GM15510 (cell line): ENCODE measurements around the gene SPRY2.
A peak's percentile ranks its signal among the peaks of the same experiment; 100 is the strongest.

Source experiments
- POLR2A ChIP-seq: IDR thresholded peaks from 3 replicates; pipeline ENCODE4 v1.6.1; 2011; ENCODE audit warnings: borderline replicate concordance; ENCODE audit not compliant: insufficient read length; ENCODE audit errors: extremely low read depth

The SPRY2 gene, protein sequence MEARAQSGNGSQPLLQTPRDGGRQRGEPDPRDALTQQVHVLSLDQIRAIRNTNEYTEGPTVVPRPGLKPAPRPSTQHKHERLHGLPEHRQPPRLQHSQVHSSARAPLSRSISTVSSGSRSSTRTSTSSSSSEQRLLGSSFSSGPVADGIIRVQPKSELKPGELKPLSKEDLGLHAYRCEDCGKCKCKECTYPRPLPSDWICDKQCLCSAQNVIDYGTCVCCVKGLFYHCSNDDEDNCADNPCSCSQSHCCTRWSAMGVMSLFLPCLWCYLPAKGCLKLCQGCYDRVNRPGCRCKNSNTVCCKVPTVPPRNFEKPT

DNA sequence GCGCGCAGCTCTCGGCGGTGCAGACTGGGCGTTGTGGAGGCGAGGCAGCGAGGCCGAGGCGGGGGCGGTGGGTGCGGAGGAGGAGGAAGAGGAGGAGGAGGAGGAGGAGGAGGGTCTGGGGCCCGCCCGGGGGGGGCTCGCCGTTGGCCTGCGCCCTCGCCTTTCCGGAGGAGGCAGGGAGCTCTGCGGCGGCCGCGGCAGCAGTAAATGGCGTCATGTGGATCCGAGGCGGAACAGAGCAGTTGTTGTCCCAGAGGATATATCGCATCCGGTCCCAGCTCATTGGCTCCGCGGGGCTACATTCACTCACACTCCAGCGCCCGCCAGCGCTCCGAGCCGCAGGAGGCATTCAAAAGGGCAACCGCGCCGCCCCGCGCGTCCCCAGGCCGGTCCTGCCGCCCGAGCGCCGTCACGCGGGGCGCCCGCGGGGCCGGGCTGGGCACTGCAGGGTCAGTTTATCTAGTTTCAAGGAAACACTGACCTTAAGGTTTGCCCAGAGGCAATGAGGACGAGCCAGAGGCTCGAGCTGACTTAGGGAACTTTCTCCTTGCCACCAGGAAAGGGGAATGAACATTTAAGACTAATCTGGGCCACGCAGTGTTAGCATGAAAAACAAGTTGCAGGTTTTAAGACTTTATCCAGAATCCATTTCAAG, at the start of gene SPRY2:
TSS of gene SPRY2 (minus strand) at position 26 of the 655 bp plus-strand sequence. CDS start 3,421 bp downstream, outside the sequence.
- peak; percentile 44 for TF ChIP-seq POLR2A

DNA sequence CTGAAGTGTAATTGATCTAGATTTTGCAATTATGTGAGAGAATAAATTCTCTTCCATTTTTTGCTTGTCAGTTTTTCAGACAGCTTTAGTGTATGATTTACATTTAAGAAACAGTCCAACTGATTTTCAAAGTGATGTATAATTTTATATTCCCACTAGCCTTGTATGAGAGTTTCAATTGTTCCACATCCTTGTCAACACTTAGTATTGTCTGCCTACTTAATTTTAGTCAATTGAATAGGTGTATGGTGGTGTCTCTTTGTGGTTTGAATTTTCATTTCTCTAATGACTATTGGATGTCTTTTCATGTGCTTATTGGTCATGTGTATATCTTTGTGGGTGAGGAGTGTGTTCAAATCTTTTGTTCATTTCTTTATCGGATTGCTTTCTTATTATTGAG, 49.4 kb upstream of the SPRY2 start:
- TF ChIP-seq POLR2A: no peak

DNA sequence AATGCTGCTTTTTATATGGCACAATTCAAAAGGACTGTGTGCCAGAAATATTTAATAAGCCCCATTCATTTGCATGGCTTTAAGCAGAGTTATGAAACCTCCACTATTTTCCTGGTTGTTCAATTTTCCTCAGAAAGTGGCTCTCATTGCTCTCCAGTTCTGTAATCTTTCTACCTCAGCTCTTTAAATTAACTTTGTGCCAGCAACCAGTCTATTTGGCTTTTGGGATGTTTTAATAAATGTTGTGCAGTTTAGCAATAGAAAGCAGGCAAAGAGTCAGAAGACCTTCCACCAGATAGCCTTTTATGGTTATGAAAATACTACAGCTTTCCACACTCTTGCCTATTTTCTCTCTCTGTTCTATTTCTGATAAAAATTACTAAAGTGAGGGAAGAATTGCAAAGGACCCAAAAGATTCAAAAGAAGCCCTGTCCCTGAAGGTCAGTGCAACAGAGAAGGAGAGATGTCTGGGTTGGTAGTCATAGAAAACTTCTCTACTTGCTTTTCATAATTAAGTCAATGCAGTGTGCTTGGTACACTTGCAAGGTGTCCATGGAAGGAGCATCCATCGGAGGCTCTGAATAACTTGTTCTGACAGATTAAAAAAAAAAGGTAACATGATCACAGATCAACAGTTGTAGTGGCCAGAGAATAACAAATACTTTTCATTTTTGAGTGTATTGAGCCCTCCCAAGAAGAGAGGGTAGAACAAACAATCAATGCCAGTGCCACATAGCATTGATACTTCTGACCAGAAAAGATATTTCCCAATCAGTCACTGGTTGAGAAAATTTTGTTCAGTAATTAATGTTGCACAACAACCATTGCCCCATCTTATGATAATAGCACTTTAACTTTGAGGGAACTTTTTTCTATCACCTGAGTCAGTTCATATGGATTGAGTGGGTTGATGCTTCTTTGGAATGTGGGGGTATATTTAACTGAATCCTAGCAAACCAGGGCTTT, 48.4 kb upstream of the SPRY2 start:
- TF ChIP-seq POLR2A: no peak

DNA sequence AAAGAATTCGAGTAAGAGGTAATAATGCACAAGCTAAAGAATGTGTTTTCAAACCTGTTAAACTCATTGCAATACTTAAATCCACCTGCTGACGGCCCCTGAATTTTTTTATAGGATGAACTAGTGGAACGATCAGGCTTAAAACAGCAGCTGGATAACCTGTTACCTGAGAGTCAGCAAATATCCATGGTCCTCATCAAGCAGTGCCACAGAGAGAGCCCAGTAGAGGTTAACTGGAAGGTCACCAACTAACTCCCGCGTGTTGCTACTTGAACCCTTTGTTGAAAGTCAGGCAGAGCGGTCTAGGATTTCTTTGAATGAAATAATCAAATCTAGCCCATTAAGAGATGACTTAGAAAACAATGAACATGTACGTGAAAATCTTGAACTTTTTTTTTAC, 47.6 kb upstream of the SPRY2 start:
- TF ChIP-seq POLR2A: no peak

DNA sequence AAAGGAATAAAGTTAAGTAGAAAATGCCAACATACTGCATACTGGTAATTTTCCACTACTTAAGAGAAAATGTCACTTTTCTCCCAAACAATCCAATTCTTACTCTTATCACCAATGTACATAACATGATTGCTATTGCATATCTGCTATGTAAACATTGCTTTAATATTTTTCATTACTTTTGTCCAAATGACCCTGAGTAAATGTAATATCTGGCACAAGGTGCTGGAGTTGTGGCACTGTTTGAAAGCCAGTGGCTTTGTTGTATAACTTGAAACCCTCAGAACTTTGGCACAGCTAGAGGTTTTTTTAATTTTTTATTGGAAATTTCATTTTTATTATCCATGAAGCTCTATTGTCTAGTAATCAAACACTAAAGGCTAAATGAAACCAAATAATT, 45.7 kb upstream of the SPRY2 start:
- TF ChIP-seq POLR2A: no peak

DNA sequence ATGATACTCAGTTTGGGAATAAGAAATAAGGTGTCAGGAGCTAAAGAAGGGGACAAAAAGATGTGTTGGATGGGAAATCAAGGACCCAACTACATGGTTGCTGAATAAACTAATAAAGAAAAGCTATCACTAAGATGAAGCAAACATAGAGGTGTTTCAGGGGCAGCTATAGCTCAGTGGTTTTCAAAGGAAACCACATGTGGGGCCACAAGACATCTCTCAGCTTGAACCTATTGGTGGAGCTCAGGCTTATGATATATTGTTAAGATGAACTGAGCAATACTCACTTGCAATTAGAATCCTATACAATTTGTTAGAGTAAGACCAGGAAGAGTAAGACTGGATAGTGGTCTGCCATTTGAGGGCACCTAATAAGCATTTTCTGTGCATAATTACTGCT, 45.1 kb upstream of the SPRY2 start:
- TF ChIP-seq POLR2A: no peak

DNA sequence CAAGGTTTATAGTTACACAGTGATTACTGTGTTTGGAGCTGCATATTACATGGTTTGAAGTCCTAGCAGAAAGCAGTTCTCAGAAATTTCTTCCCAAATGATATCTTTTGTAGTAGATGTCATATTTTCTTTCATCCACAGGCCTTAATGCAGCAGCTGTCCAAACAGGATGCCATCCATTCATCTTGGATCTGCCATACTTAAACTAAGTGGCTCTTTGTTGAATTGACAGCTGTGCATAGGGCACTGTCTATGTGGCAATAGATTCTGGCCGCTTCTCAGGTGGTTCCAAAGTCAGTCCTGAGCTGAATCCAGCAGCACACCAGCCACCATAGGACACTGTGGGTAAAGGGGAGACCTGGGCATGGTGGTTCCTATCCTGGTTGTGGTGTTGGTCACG, 41.6 kb upstream of the SPRY2 start:
- no peak for TF ChIP-seq POLR2A

DNA sequence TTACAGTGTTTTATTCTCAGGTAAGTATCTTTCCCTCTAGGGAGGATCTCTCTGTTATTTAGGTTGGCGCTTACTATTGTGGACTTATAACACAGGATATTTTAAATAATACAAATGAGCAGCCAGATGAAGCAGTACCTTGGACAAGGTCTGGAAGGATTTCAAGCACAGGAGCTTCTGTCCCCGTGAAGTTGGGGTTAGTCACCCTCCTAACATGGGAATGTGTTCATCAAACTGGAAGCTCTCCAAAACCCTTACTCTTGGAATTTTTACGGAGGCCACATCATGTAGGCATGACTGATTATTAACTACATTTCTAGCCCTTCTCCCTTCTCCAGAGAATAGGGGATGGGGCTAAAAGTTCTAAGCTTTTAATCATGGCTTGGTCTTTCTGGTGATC, 38.3 kb upstream of the SPRY2 start:
- no peak for TF ChIP-seq POLR2A

DNA sequence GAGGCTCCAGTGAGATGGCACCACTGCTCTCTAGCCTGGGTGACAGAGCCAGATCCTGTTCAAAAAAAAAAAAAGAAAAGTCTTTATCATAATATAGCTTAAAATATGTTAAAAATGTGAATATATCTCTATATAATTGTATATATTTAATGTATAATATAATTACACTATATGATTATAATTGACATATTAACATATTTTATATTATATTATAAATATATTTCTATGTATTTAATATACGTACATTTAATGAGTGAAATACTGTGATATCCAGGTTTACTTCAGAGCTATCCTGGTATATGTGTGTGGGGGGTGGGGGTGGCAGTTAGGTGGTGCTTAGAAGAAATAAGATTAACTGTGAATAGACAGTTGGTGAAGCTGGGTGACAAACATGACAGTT, 35.6 kb upstream of the SPRY2 start:
- TF ChIP-seq POLR2A: no peak

DNA sequence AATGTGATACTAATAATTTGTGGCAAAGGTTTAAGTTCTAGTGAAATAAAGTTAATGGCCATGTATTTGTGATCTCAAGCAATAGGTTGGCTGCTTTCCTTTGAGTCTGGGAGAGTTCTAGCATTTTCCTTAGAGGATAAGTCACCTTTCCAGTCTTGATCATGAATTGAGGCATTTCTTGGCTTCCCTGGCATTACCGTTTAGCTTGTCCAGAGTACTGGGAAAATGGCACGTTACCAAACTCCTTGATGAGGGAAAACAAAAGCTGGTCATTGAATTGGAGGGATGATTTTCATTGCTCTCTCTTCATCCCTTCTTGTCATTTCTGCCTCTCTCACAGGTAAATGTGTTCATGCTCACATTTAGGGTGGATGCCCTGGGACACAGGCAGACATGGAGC, 34.0 kb upstream of the SPRY2 start:
- TF ChIP-seq POLR2A: no peak

DNA sequence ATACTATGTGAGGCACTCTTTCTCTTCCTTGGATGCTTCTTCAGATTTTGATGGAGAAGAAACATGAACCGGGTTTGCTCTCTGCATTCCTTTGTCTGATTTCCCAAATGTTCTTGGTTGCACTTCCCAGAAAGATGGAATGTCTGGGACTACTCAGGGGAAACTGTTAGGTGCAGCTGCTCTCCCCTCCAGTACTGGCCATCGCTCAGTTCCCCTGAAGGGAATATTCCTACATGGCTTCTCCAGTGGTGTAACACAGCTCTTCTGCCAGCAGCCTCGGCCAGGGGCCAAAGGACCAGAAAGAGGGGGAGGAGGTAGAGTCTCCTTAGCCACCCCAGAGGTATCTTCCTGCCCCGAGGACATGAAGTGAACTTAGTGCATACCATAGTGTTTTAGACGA, 33.5 kb upstream of the SPRY2 start:
- TF ChIP-seq POLR2A: no peak

DNA sequence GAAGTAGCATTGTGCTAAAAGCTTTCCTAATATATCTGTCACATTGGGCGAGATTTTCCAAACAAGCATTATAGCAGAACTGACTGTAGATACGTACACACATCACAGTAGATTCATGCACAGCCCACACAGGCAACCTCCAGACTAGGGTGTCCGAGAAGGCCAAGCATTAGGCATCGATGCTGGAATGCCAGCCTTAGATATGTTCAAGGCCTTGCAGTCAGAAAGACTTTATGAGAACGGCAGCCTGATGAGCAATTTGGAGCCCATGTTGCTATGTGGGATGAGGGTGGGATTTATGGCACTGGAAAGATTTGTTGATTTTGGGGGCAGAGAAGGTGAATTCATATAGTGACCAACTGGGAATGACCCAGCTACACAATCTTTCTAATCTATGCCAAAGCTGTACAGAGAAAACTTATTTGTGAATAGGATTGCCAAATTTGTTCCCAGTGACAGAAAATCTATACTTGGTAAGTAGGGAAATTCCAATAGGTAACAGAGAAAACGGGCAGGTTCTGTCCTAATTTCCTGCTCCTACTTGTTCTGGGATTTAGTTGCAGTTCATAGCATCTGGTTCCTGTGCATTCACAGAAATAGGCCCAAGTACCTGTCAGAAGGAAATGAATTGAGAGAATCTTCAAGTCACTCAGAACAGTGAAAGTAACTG, 31.0 kb upstream of the SPRY2 start:
- TF ChIP-seq POLR2A: no peak

DNA sequence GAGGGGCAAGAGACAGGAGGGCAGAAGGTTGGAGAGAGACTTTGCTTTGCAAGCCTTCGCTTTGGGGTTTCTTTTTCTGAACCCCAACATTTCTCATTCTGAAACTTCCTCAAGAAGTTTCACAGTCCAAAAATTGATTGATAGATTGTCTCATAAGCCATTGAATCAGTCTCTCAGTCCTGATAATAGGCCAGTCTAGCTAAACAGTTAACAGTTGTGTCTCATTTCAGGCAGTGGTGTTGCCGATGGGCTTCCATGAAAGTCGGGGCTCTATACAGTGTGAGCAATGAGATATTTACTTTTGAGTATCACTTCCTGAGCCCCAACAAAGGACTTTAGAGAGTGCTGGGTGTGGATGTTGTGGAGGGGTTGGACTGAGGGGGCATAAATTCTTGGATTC, 26.5 kb upstream of the SPRY2 start:
- TF ChIP-seq POLR2A: no peak

DNA sequence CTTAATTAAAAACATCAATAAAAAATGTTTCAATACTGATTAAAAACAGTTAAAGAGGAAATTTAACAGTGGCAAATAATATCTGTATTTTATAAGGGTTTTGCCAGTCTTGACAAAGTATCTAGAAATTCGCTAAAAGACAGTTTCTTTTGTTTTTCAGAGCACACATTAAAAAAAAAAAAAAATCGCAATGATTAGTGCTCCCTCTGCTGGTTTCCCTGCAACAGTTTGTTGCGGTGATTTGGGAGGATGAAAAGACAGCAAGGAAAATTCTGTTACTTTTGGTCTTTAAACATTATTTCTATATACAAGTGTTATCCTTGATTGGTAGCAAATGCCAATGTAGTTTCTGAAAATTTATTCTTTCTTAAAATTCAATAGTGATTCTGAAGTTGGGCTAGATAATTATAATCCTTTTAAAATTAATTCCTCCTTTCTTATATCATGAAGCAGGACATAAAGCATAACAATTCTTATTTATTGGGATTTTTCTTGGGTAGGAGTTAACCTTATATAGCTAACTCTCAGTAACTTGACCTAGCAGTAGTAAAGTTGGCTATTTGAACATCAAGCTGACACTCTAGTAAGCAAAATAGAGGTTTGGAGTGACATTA, 23.1 kb upstream of the SPRY2 start:
- TF ChIP-seq POLR2A: no peak
